Fibroblast of the conjunctiva (primary cell): Measurements from ENCODE around the gene PRKCG.
A peak's percentile ranks its signal among the peaks of the same experiment; 100 is the strongest.

Experiments
- DNase-seq: peaks from one replicate; pipeline ENCODE4 v3.0.0-alpha.2; 2010; ENCODE audit warnings: low read depth

Gene PRKCG

GRCh38 chr19:53898636-53899341 lies 16.8 kb downstream of the PRKCG start:
- DNase-seq, result no peak

- DNase-seq, result no peak
Measured at GRCh38 chr19:53900191-53900860, 18.3 kb downstream of the PRKCG start.

- no peak for DNase-seq
Measured at GRCh38 chr19:53903055-53903680, 21.2 kb downstream of the PRKCG start.

GRCh38 chr19:53904909-53905308 lies 22.9 kb downstream of the PRKCG start:
- no peak for DNase-seq

- DNase-seq, result no peak
Measured at GRCh38 chr19:53905787-53906186, 23.8 kb downstream of the PRKCG start.

- no peak for DNase-seq
Measured at GRCh38 chr19:53906211-53907192, 24.5 kb downstream of the PRKCG start.

GRCh38 chr19:53907193-53907581 lies 25.2 kb downstream of the PRKCG start:
- DNase-seq, result no peak

- DNase-seq, result no peak
Measured at GRCh38 chr19:53907690-53908089, 25.7 kb downstream of the PRKCG start.

- no peak for DNase-seq
Measured at GRCh38 chr19:53908106-53908934, 26.3 kb downstream of the PRKCG start.

- no peak for DNase-seq
Measured at GRCh38 chr19:53908935-53909415, 27.0 kb downstream of the PRKCG start, which contains the start of gene CACNG7. Gene CACNG7 (plus strand): TSS chr19:53909278. CDS start chr19:53912832, 3,554 bp downstream.

- DNase-seq, result no peak
Measured at GRCh38 chr19:53909471-53910169, 27.6 kb downstream of the PRKCG start.

GRCh38 chr19:53910170-53910518 lies 28.1 kb downstream of the PRKCG start:
- no peak for DNase-seq

GRCh38 chr19:53912653-53913052 lies 30.7 kb downstream of the PRKCG start:
- no peak for DNase-seq

- no peak for DNase-seq
Measured at GRCh38 chr19:53915000-53915399, 33.0 kb downstream of the PRKCG start.

GRCh38 chr19:53916004-53916403 lies 34.0 kb downstream of the PRKCG start:
- DNase-seq, result no peak

- DNase-seq, result no peak
Measured at GRCh38 chr19:53917356-53917755, 35.4 kb downstream of the PRKCG start.

- peak; percentile 28 for DNase-seq
Measured at GRCh38 chr19:53927739-53928138, 45.7 kb downstream of the PRKCG start.

- no peak for DNase-seq
Measured at GRCh38 chr19:53936029-53936428, 54.0 kb downstream of the PRKCG start.

- no peak for DNase-seq
Measured at GRCh38 chr19:53942001-53942786, 60.2 kb downstream of the PRKCG start.

GRCh38 chr19:53944416-53944815 lies 62.4 kb downstream of the PRKCG start:
- no peak for DNase-seq
